Naive thymus-derived CD4-positive, alpha-beta T cell (primary cell): Measurements from ENCODE around the gene STK32C. TPM values are rescaled to one million over a fixed set of nuclear protein-coding genes. Genes with fewer than 3 reads are reported as not detected.

Experiments
- ATAC-seq: fragments of 150-1000 bp; cut with Tn5 transposase; 2 replicates; pipeline ENCODE4 v1.10.0; 2021; ENCODE audit warnings: mild to moderate bottlenecking, moderate library complexity
- CTCF ChIA-PET: fragments of 350-600 bp; sonication (Branson Sonifier 250); formaldehyde crosslinking; loops from one replicate; lab custom pipeline; 2021; ENCODE audit warnings: antibody characterized with exemption; lab: Charles Lee
- POLR2A ChIA-PET: fragments of 350-600 bp; sonication (Branson Sonifier 250); formaldehyde crosslinking; loops from one replicate; lab custom pipeline; 2021; ENCODE audit warnings: antibody characterized with exemption, inconsistent platforms; lab: Charles Lee
- DNase-seq, 9 donors: peaks; one replicate each; pipeline versions ENCODE4 v3.0.0 to v3.0.0-alpha.2; 2020 to 2022; ENCODE audit warnings: mixed read lengths in 1 of 9
- H3K27ac ChIP-seq: one replicate; pipeline ENCODE4 v1.7.0; 2013; ENCODE audit warnings: mild to moderate bottlenecking, low read depth, low read length, moderate library complexity
- H3K27me3 ChIP-seq, 2 donors: one replicate each; pipeline ENCODE4 v1.7.0; 2013; ENCODE audit warnings: low read length in 2 of 2, mild to moderate bottlenecking in 2 of 2, moderate library complexity in 2 of 2; ENCODE audit not compliant: control insufficient read depth in 2 of 2, insufficient read depth in 2 of 2
- H3K36me3 ChIP-seq, 3 experiments: 1 replicate in 2 of 3; 2 replicates in 1 of 3; pipeline ENCODE4 v1.7.0; 2013; ENCODE audit warnings: low read length in 3 of 3, mild to moderate bottlenecking in 3 of 3, moderate library complexity in 1 of 3; ENCODE audit not compliant: insufficient read depth in 3 of 3, control insufficient read depth in 2 of 3
- H3K4me1 ChIP-seq, 2 donors: one replicate each; pipeline ENCODE4 v1.7.0; 2013; ENCODE audit warnings: low read length in 2 of 2, mild to moderate bottlenecking in 2 of 2, moderate library complexity in 1 of 2; ENCODE audit not compliant: control insufficient read depth in 2 of 2, insufficient read depth in 2 of 2
- H3K4me3 ChIP-seq: 2 replicates; pipeline ENCODE4 v1.7.0; 2013; ENCODE audit warnings: mild to moderate bottlenecking, low read length
- H3K9me3 ChIP-seq, 3 experiments: 1 replicate in 2 of 3; 2 replicates in 1 of 3; pipeline ENCODE4 v1.7.0; 2013; ENCODE audit warnings: low read length in 3 of 3; ENCODE audit not compliant: control insufficient read depth in 2 of 3
- H3K27ac Mint-ChIP-seq, 9 donors: one replicate each; pipeline ENCODE4 v1.8.0; 2020 to 2022; ENCODE audit warnings: mixed read lengths in 9 of 9, mild to moderate bottlenecking in 8 of 9, moderate library complexity in 5 of 9, inconsistent platforms in 2 of 9
- H3K27me3 Mint-ChIP-seq, 5 donors: one replicate each; pipeline ENCODE4 v1.8.0; 2021 to 2022; ENCODE audit warnings: mixed read lengths in 5 of 5, mild to moderate bottlenecking in 1 of 5
- H3K36me3 Mint-ChIP-seq, 5 donors: one replicate each; pipeline ENCODE4 v1.8.0; 2020 to 2022; ENCODE audit warnings: mixed read lengths in 5 of 5, mild to moderate bottlenecking in 3 of 5, inconsistent platforms in 1 of 5
- H3K4me1 Mint-ChIP-seq, 7 donors: one replicate each; pipeline ENCODE4 v1.8.0; 2020 to 2022; ENCODE audit warnings: mixed read lengths in 7 of 7, mild to moderate bottlenecking in 3 of 7, inconsistent platforms in 1 of 7
- H3K4me3 Mint-ChIP-seq, 10 donors: one replicate each; pipeline ENCODE4 v1.8.0; 2020 to 2022; ENCODE audit warnings: mild to moderate bottlenecking in 10 of 10, mixed read lengths in 10 of 10, moderate library complexity in 6 of 10, inconsistent platforms in 2 of 10
- H3K9me3 Mint-ChIP-seq, 11 donors: one replicate each; pipeline ENCODE4 v1.8.0; 2020 to 2022; ENCODE audit warnings: mixed read lengths in 11 of 11, mild to moderate bottlenecking in 4 of 11, inconsistent platforms in 1 of 11, moderate library complexity in 1 of 11
- intact Hi-C, 2 donors: fragments of 100-400 bp; cut with micrococcal nuclease; formaldehyde crosslinking; loops; one replicate each; pipeline ENCODE4 v1.15.1; 2023
- polyA plus RNA-seq, 2 donors: library from polyadenylated mRNA; unstranded; fragments of 300-500 nt; fragmentation: Illumina TruSeq; gene quantifications; one replicate each; pipeline ENCODE4 v1.2.3, GENCODE V29; 2021
- total RNA-seq, 6 experiments: library from RNA in 5 of 6; stranded (reverse) in 5 of 6; gene quantifications; 1 replicate in 5 of 6; 2 replicates in 1 of 6; pipeline ENCODE4 v1.2.3 and lab custom pipeline; 2021 to 2026

STK32C gene
- total and polyA plus RNA-seq, 7 experiments from 2014 or later: 4.6 to 19.4 (median 11.8) TPM

DNA sequence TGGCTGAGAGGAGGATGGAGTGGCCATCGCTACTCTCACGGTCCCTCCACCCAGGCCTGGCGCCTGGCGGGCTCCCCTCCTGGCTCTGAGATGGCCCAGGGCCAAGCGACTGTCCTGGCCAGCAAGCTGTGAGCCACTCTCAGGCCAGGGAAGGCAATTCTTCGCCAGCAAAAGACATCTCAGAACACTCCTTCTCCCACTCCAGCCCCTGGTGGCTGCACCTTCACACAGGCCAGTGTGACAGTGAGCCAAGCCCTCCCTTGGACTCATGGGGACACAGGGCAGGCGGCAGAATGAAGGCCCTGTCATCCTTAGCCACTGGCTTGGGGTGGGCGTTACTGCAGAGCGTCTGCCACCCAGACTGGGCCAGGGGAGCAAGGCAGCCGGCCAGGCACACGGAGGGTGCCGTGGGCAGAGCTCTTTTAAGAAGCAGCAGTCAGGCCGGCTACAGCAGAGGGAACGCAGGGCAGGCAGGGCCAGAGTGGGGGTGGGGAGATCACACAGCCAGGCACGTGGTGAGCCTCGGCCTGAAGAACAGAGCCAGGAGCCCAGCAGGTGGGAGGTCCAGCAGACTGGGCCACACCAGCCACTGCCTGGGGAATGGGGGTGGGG, 14.4 kb downstream of the STK32C start:
- intact Hi-C loops: no loop called here

DNA sequence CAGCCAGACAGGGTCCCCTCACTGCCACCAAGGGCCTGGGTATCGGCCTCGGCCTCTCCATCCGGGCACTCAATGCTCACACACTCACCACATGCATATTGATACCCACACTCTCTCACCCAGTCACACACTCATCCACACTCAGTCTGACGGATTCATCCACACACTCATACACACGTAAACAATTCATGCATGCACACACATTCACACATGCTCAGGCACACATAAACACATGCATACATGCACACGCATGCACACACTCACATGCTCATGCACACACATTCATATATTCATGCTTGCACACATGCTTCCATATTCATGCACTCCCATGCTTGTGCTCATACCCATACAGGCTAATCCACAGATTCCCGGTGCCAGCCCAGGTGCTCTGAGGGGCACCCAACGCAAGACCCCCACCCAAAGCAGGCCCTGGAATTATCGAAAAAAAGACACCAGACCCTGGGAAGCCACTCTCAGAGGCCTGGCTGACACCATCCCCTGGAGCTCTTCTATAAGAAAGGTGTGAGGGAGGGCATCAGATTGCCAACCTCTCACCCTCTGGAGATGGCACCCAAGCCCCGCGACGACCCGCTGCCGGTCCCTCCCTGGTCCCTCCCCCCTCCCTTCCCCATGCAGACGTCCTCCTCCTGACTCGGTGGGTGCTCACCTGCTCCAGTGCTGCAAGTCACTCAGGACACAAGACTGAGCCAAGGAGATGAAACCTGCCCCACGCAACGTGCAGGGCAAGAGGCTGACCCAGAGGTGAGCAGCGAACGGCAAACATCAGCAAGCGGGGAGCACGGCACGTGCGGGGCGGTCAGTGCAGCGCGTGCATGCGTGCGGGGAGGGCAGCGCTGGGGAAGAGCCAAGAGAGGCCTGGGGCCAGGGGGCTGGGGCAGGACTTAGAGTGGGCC, 15.2 kb downstream of the STK32C start:
- H3K36me3 ChIP-seq: no peaks in the 10 kb centered on the region
- ChIA-PET CTCF (no interaction called here), POLR2A (no interaction called here)
- DNase-seq (no peak), ATAC-seq (no peak)
- H3K27ac ChIP-seq: no peak overlapping the region
- Mint-ChIP-seq H3K4me1 (peaks cover 0 to 11% (median 4%) of the 10 kb centered on the region in 7 donors), H3K27ac (no peak overlapping the region), H3K9me3 (peaks cover 0 to 2% (median 0%) of the 10 kb centered on the region in 11 donors), H3K36me3 (peaks cover 0 to 6% (median 0%) of the 10 kb centered on the region in 5 donors), H3K4me3 (no peak overlapping the region), H3K27me3 (peaks cover 0 to 8% (median 0%) of the 10 kb centered on the region in 5 donors)
- H3K4me3 ChIP-seq: no peak overlapping the region
- no peaks in the 10 kb centered on the region for H3K4me1 ChIP-seq
- no peaks in the 10 kb centered on the region for H3K9me3 ChIP-seq
- no peaks in the 10 kb centered on the region for H3K27me3 ChIP-seq
- intact Hi-C loops: no loop called here

More for the DNA sequence above, 14.4 kb downstream of the STK32C start:
- no peak overlapping the region for H3K27ac Mint-ChIP-seq
- Histone ChIP-seq H3K36me3 (no peaks in the 10 kb centered on the region), H3K9me3 (no peaks in the 10 kb centered on the region), H3K4me3 (no peak overlapping the region), H3K27me3 (no peaks in the 10 kb centered on the region), H3K27ac (no peak overlapping the region), H3K4me1 (no peaks in the 10 kb centered on the region)
- H3K4me3 Mint-ChIP-seq: no peak overlapping the region
- CTCF ChIA-PET: no interaction called here
- POLR2A ChIA-PET: no interaction called here
- peaks cover 0 to 6% (median 0%) of the 10 kb centered on the region in 5 donors for H3K36me3 Mint-ChIP-seq
- H3K4me1 Mint-ChIP-seq: peaks cover 4 to 14% (median 7%) of the 10 kb centered on the region in 7 donors
- H3K9me3 Mint-ChIP-seq: no peaks in the 10 kb centered on the region
- DNase-seq: no peak
- ATAC-seq: no peak
- H3K27me3 Mint-ChIP-seq: peaks cover 0 to under 1% (median 0%) of the 10 kb centered on the region in 5 donors

DNA sequence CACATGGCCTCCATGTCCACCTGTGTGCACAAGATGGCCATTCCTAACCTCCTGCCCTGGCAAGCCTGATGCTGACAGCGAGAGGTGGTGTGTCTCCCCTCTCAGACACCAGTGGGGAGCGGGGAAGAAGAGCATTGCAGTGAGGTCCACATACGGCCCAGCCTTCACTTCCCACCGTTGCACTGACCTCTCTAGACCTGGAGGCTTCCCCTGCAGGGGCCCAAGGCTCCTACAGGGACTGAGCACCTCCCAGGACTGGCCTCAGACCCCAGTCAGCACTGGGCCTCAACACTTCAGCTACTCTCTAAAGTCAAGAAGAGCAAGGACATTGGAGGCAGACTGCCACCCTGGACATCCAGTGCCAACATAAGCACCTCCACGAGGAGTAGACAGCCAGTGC, 15.9 kb downstream of the STK32C start:
- ChIA-PET POLR2A (no interaction called here), CTCF (no interaction called here)
- peaks cover 0 to 9% (median 0%) of the 10 kb centered on the region in 5 donors for H3K27me3 Mint-ChIP-seq
- no peak overlapping the region for H3K4me3 Mint-ChIP-seq
- H3K9me3 Mint-ChIP-seq: peaks cover 0 to 2% (median 0%) of the 10 kb centered on the region in 11 donors
- Histone ChIP-seq H3K36me3 (no peaks in the 10 kb centered on the region), H3K27ac (no peak overlapping the region), H3K4me3 (no peak overlapping the region), H3K27me3 (no peaks in the 10 kb centered on the region), H3K9me3 (no peaks in the 10 kb centered on the region), H3K4me1 (no peaks in the 10 kb centered on the region)
- H3K4me1 Mint-ChIP-seq: peaks cover 0 to 11% (median 0%) of the 10 kb centered on the region in 7 donors
- peaks cover 0 to 6% (median 0%) of the 10 kb centered on the region in 5 donors for H3K36me3 Mint-ChIP-seq
- H3K27ac Mint-ChIP-seq: no peak overlapping the region
- intact Hi-C loops: no loop called here
- ATAC-seq: no peak
- DNase-seq: no peak

DNA sequence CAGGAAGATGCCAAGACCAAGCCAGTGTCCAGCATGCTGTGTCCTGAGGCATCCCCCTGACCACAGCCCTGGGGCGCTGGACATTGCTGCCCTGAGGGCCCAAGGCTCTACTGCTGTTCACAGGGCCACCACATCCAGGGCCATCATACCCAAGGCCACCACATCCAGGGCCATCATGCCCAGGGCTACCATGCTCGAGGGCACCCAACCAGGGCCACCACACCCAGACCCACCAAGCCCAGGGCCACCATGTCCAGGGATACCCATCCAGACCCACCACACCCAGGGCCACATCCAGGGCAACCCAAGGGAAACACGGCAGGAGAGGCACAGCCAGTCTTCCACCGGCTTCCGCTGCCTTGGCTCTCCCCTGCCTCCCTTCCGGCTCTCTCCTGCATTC, 17.1 kb downstream of the STK32C start:
- H3K9me3 ChIP-seq: no peaks in the 10 kb centered on the region
- H3K36me3 Mint-ChIP-seq: peaks cover 0 to 6% (median 0%) of the 10 kb centered on the region in 5 donors
- H3K27me3 ChIP-seq: no peaks in the 10 kb centered on the region
- ChIA-PET CTCF (no interaction called here), POLR2A (interaction anchor here (0.6 kb wide), 1 partner anchor 47 kb away, joined by 3 read pairs; no protein-coding TSS in a partner anchor)
- intact Hi-C loops: no loop called here
- no peak for DNase-seq
- peaks cover 0 to 11% (median 0%) of the 10 kb centered on the region in 7 donors for H3K4me1 Mint-ChIP-seq
- peaks cover 0 to 2% (median 0%) of the 10 kb centered on the region in 11 donors for H3K9me3 Mint-ChIP-seq
- H3K4me3 ChIP-seq: no peak overlapping the region
- no peak overlapping the region for H3K4me3 Mint-ChIP-seq
- no peak overlapping the region for H3K27ac Mint-ChIP-seq
- H3K27me3 Mint-ChIP-seq: peaks cover 0 to 9% (median 0%) of the 10 kb centered on the region in 5 donors
- no peaks in the 10 kb centered on the region for H3K36me3 ChIP-seq
- no peaks in the 10 kb centered on the region for H3K4me1 ChIP-seq
- no peak for ATAC-seq
- no peak overlapping the region for H3K27ac ChIP-seq

DNA sequence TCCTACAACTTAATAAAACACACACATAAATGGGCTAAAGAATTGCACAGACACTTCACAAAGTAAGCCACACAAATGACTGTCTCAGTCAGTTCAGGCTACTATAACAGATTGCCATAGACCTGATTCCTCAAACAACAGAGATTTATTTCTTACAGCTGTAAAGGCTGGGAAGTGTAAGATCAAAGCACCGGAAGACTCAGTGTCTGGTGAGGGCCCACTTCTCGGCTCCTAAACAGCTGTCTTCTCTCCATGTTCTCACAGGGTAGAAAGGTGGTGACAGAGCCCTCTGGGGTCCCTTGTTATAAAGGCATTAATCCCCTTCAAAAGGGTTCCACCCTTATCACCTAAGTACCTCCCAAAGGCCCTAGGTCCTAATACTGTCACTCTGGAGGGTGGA, 18.3 kb downstream of the STK32C start:
- ATAC-seq: no peak
- Mint-ChIP-seq H3K27ac (no peak overlapping the region), H3K9me3 (peaks cover 0 to 2% (median 0%) of the 10 kb centered on the region in 11 donors), H3K4me1 (peaks cover 0 to 10% (median 0%) of the 10 kb centered on the region in 7 donors), H3K27me3 (peaks cover 0 to 12% (median 0%) of the 10 kb centered on the region in 5 donors), H3K36me3 (no peaks in the 10 kb centered on the region), H3K4me3 (no peak overlapping the region)
- Histone ChIP-seq H3K27me3 (no peaks in the 10 kb centered on the region), H3K4me1 (no peaks in the 10 kb centered on the region), H3K27ac (no peak overlapping the region), H3K36me3 (no peaks in the 10 kb centered on the region), H3K4me3 (no peak overlapping the region), H3K9me3 (no peaks in the 10 kb centered on the region)
- ChIA-PET POLR2A (no interaction called here), CTCF (no interaction called here)
- DNase-seq: no peak
- intact Hi-C loops: no loop called here

DNA sequence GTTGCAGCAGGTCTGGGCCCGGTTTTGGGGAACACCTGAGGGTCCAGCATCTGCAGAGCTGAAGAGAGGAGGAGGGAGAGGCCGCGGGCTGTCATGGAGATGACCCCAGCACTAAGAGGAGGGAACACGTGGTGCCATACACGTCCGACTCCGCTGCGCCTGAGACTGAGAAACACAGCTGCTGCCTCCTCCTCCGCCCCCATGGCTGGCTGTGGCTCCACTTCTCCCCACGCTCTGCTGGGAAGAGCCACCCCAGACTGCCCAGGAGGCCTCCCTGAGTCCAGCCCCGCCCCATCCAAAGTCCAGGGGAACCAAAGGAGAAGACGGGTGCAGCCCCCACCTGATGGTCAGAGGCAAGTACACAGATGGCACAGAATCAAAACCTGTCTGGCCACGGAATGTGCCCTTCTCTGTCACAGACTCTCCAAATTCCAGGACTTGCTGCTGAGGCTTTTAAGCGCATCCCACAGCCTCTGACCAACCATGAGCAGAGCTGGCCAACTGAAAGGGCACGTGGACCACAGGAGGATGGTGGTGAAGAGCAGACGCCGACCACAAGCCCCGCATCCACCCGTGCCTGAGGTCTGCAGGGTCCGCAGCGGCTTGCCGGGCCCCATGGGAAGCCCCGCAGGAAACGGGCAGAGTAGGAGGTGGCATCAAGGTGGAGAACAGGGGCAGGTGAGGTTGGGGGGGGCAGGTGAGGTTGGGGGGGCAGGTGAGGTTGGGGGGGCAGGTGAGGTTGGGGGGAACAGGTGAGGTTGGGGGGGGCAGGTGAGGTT, 24.0 kb downstream of the STK32C start:
- peaks cover 0 to 2% (median 0%) of the 10 kb centered on the region in 11 donors for H3K9me3 Mint-ChIP-seq
- Histone ChIP-seq H3K27ac (no peak overlapping the region), H3K9me3 (no peaks in the 10 kb centered on the region), H3K4me1 (no peaks in the 10 kb centered on the region), H3K4me3 (no peak overlapping the region), H3K36me3 (no peaks in the 10 kb centered on the region), H3K27me3 (no peaks in the 10 kb centered on the region)
- H3K27me3 Mint-ChIP-seq: peaks cover 0 to 12% (median 0%) of the 10 kb centered on the region in 5 donors
- ChIA-PET POLR2A (no interaction called here), CTCF (no interaction called here)
- no peak for ATAC-seq
- H3K27ac Mint-ChIP-seq: no peak overlapping the region
- H3K4me1 Mint-ChIP-seq: peaks cover 3 to 15% (median 5%) of the 10 kb centered on the region in 7 donors
- intact Hi-C loops: no loop called here
- no peaks in the 10 kb centered on the region for H3K36me3 Mint-ChIP-seq
- no peak for DNase-seq
- no peak overlapping the region for H3K4me3 Mint-ChIP-seq
